AG09309 (cell line): ENCODE results near the gene CACNA1C.

Experiments
- DNase-seq: peaks from one replicate; pipeline ENCODE4 v3.0.0-alpha.2; 2010; ENCODE audit warnings: low read depth
- H3K4me3 ChIP-seq: 2 replicates; pipeline ENCODE4 v1.5.1; 2011; ENCODE audit warnings: mild to moderate bottlenecking, low read depth, low read length, moderate library complexity; ENCODE audit not compliant: control insufficient read depth
- TF ChIP-seq, protein P1 (sequence below): IDR thresholded peaks from 2 replicates; pipeline ENCODE4 v1.5.1; 2011; ENCODE audit warnings: mild to moderate bottlenecking, low read depth, low read length, inconsistent platforms; ENCODE audit not compliant: insufficient read depth, control insufficient read depth; ENCODE audit errors: missing control alignments

Gene CACNA1C

DNA sequence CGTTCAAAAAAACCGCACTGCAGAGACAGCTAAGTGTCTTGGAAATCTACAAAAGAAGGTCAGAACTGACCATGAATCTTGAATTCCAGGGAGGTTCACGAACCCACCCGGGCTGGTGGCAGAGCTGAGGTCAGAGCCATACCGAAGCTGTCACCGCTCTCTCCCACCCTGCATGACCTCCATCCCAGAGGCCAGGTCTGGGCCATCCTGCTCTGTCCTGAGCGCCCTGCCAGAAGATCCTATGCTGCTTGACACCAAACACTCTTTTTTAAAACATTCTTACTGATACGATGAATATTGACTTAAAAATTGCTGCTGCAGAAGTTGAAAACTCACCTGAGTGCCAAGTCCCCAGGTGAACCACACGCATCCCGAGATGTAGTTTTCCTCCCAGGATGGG lies 412.9 kb downstream of the CACNA1C start:
- TF ChIP-seq, protein P1, sequence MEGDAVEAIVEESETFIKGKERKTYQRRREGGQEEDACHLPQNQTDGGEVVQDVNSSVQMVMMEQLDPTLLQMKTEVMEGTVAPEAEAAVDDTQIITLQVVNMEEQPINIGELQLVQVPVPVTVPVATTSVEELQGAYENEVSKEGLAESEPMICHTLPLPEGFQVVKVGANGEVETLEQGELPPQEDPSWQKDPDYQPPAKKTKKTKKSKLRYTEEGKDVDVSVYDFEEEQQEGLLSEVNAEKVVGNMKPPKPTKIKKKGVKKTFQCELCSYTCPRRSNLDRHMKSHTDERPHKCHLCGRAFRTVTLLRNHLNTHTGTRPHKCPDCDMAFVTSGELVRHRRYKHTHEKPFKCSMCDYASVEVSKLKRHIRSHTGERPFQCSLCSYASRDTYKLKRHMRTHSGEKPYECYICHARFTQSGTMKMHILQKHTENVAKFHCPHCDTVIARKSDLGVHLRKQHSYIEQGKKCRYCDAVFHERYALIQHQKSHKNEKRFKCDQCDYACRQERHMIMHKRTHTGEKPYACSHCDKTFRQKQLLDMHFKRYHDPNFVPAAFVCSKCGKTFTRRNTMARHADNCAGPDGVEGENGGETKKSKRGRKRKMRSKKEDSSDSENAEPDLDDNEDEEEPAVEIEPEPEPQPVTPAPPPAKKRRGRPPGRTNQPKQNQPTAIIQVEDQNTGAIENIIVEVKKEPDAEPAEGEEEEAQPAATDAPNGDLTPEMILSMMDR: no peak
- no peak overlapping the region for H3K4me3 ChIP-seq
- DNase-seq: no peak

DNA sequence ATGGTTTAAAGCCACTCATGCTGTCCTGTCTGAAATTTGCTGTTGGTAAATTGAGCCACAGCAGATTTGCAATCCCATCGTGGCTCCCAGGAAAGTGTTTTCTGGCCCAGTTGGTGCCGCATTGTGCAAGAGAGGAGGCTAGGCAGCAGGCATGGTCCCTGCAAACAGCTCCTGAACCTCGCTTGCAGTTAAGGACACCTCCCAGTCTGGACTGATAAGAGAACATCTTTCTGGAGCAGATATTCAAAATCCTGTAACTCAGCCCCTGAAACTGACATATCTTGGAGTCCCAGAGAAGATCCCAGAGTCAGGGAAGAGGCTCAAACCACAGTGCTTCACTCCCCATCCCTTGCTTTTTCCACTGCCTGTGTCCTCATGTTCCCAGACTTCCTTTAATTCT lies 413.4 kb downstream of the CACNA1C start:
- H3K4me3 ChIP-seq: no peak overlapping the region
- TF ChIP-seq, protein P1: no peak
- no peak for DNase-seq

DNA sequence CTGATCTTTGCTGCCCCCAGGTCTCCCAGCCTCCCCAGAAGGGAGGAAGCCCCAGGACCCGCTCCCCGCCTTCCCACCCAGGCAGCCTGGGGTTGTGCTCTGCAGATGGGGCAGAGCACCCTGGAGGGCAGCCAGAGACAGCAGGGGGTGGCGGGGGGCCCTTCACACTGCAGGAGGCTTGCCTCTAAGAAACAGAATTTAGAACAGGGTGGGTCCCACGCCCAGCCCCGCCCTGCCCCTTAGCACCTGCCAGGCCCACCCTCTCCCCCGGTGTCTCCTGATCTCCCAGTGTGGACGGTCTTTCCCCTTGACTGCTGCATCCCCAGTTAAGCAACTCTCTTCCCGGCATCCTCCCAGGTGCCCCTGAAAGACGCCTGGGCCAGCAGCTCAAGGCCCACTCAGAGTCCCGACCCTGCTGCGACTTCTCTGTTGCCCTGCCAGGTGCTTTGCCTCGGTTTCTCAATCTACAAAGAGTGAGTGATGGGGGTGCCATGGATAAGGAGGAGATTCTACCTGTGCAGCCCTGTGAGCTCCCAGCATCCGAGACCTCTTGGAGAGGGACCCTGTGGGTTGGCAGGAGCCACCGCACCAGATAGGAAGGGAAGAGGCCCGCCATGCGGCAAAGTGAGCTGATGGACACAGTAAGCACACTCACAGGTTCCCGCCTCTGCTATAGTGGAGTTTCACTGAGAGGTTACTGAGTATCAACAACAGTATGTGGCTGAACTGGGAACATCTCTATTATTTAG lies 414.8 kb downstream of the CACNA1C start:
- TF ChIP-seq, protein P1: no peak
- no peak overlapping the region for H3K4me3 ChIP-seq
- no peak for DNase-seq

DNA sequence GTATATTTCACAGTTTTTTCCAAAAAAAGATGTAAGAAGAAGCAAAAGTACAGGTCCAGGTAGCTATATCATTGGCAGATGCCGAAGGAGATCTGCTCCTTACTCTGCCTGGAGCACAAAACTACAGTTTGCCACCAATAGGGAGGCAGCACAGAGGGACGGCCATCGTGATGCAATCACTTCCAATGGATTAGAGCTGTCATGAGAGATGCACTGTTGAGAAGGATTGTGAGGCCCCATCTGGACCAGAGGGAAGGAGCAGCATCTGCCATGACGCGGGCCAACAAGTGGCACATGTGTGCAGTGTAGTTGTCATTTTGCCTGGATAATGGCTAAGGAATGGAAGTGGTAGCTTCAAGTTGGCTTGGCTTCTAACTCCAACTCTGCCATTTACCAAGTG lies 423.2 kb downstream of the CACNA1C start:
- TF ChIP-seq, protein P1: no peak
- no peak overlapping the region for H3K4me3 ChIP-seq
- DNase-seq: no peak

DNA sequence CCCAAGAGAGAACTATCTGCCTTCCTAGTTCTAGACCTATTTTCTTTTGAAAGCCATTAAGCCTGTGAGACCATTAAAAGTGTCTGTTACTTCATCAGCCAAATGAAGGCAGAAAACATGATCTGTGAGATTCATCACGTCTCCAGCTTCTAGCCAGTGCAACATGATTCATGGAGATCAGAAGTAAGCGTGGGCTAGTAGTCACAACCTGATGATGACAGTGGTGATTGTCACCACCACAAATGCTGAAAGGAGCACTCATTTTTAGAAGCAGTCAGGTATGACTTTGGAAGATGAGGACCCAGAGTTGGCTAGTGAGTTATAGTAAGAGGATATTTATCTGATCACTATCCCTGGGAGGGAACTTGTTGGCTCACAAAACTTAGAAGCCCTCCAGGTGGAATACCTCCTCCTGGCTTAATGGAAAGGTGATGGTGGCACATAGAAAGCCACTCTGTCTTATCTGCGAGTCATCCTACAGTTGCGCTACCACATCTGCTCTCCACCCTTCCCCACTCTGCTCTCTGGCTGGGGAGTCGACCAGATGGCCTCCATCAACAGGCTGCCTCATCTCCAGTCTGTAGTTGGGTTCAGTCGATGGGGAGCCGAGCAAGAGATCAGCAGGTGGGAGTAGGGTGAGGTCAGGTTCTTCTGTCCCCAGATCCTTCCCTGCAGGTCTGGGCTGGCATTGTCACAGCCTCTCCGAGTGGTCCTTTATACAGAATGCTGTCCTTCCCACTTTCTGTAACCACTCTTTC lies 424.4 kb downstream of the CACNA1C start:
- DNase-seq: no peak
- H3K4me3 ChIP-seq: no peak overlapping the region
- TF ChIP-seq, protein P1: no peak

DNA sequence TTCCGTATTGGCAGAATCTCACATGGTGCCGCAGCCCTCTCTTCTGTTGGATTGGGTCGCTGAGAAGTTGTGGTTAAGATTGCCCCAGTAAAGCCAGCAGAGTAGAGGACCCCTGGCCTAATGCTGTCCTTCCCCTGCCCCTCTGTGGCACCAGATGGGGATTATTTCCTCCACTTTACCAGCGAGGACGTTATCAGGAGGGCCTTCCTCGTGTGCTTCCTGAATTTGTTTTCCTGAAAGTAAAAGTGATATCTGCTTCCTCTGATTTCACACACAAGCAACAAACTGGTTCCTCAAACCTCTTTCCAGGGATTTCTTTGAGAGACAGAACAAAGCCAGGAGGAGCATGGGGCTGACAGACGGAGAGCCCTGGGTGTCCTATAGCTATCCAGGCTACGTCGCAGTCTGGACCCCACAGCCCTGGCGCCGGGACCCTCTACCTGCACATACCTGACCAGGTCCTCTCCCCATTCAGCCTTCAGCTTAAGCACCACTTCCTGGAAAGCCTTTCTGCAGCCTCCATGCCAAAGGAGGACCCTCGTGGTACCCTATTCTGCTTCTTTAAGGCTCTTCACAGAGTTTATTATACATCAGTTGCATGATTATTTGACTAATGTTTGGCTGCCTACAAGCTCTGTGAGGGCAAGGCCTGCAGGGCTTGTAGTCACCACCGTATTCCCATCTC lies 427.2 kb downstream of the CACNA1C start:
- no peak overlapping the region for H3K4me3 ChIP-seq
- no peak for DNase-seq

More for the DNA sequence above, 427.2 kb downstream of the CACNA1C start:
- TF ChIP-seq, protein P1: no peak
